Sigmoid colon (tissue), 4 donors: ENCODE data around the gene BATF3.
A peak's percentile ranks its signal among the peaks of the same experiment; 100 is the strongest.

Experiments
- CTCF ChIP-seq, 4 experiments: fragments of 450-650 bp in 3 of 4; fragments of 200-600 bp in 1 of 4; IDR thresholded peaks; one replicate each; pipeline ENCODE4 v1.5.1; 2016 to 2019; ENCODE audit warnings: antibody characterized with exemption in 4 of 4, mild to moderate bottlenecking in 3 of 4, moderate library complexity in 2 of 4
- EP300 ChIP-seq, 4 donors: sonication (generic); formaldehyde crosslinking; IDR thresholded peaks; one replicate each; pipeline ENCODE4 v1.6.1; 2017; ENCODE audit warnings: antibody characterized with exemption in 4 of 4
- POLR2A ChIP-seq, 2 donors: fragments of 450-650 bp; IDR thresholded peaks; one replicate each; pipeline ENCODE4 v1.6.1; 2016; ENCODE audit warnings: antibody characterized with exemption in 2 of 2, mild to moderate bottlenecking in 2 of 2, moderate library complexity in 2 of 2
- POLR2AphosphoS5 ChIP-seq, 4 donors: sonication (generic); formaldehyde crosslinking; IDR thresholded peaks; one replicate each; pipeline ENCODE4 v1.6.1; 2017; ENCODE audit warnings: antibody characterized with exemption in 4 of 4

GRCh38 chr1:212669102-212669501 lies 30.5 kb downstream of the BATF3 start:
- TF ChIP-seq POLR2A (IDR thresholded peaks at IDR 0.05) (no peak), EP300 (IDR thresholded peaks at IDR 0.05) (no peak), CTCF (IDR thresholded peaks at IDR 0.05) (no peak), POLR2AphosphoS5 (IDR thresholded peaks at IDR 0.05) (peak in 1 of 4 donors; percentile 24)
